ENCODE measurements around the gene DCST1.

The DCST1 gene

GRCh38 chr1:155001675-155002463 is 31.8 kb upstream of the DCST1 start:
- DNase-seq (ENCODE audit: low read depth), result peak; percentile 98

GRCh38 chr1:155002464-155003226 is 31.0 kb upstream of the DCST1 start, which contains the start of gene ZBTB7B:
Gene ZBTB7B (plus strand): TSS chr1:155002802. CDS start chr1:155014661, 11,859 bp downstream.
- DNase-seq (ENCODE audit: low read depth), result no peak

GRCh38 chr1:155003227-155003765 is 30.3 kb upstream of the DCST1 start:
- DNase-seq (ENCODE audit: low read depth), result no peak

- DNase-seq (ENCODE audit: low read depth), result no peak
These were observed 29.8 kb upstream of the DCST1 start for GRCh38 chr1:155003766-155004351.

- no peak for DNase-seq (ENCODE audit: low read depth)
These were observed 29.1 kb upstream of the DCST1 start for GRCh38 chr1:155004352-155005075.

- no peak for DNase-seq (ENCODE audit: low read depth)
These were observed 28.3 kb upstream of the DCST1 start for GRCh38 chr1:155005076-155006011.

GRCh38 chr1:155006601-155007101 is 27.0 kb upstream of the DCST1 start:
- no peak for DNase-seq (ENCODE audit: low read depth)

- DNase-seq (ENCODE audit: low read depth), result no peak
These were observed 26.3 kb upstream of the DCST1 start for GRCh38 chr1:155007251-155007828.

- DNase-seq (ENCODE audit: low read depth), result peak; percentile 44
These were observed 25.3 kb upstream of the DCST1 start for GRCh38 chr1:155008015-155008941.

GRCh38 chr1:155009221-155009711 is 24.4 kb upstream of the DCST1 start:
- DNase-seq (ENCODE audit: low read depth), result no peak

GRCh38 chr1:155009742-155010141 is 23.9 kb upstream of the DCST1 start:
- DNase-seq (ENCODE audit: low read depth), result no peak

- no peak for DNase-seq (ENCODE audit: low read depth)
These were observed 23.3 kb upstream of the DCST1 start for GRCh38 chr1:155010211-155010918.

GRCh38 chr1:155011004-155011416 is 22.6 kb upstream of the DCST1 start:
- no peak for DNase-seq (ENCODE audit: low read depth)

- DNase-seq (ENCODE audit: low read depth), result no peak
These were observed 22.1 kb upstream of the DCST1 start for GRCh38 chr1:155011437-155012025.

- DNase-seq (ENCODE audit: low read depth), result no peak
These were observed 21.5 kb upstream of the DCST1 start for GRCh38 chr1:155012026-155012546.

GRCh38 chr1:155012776-155013602 is 20.6 kb upstream of the DCST1 start:
- DNase-seq (ENCODE audit: low read depth), result no peak

GRCh38 chr1:155013632-155014031 is 20.0 kb upstream of the DCST1 start:
- no peak for DNase-seq (ENCODE audit: low read depth)

All from activated T-cell treated with anti-CD3 and anti-CD28 coated beads for 24 hours (primary cell).